GM19240 (cell line): ENCODE data around the gene DPP10.

ENCODE experiments used
- DNase-seq: peaks from one replicate; pipeline ENCODE4 v3.0.0; 2011; ENCODE audit warnings: low spot score; ENCODE audit not compliant: insufficient read length

The DPP10 gene

GRCh38 chr2:115874427-115874826, 1432.0 kb downstream of the DPP10 start:
- DNase-seq, result no peak

- DNase-seq, result no peak
Measured at GRCh38 chr2:115880558-115880957, 1438.1 kb downstream of the DPP10 start.

GRCh38 chr2:115887209-115887776, 1444.9 kb downstream of the DPP10 start:
- no peak for DNase-seq
